Measurements from ENCODE around the gene TSHZ2. TPM values are rescaled to one million over a fixed set of nuclear protein-coding genes. Genes with fewer than 3 reads are reported as not detected.

TSHZ2 gene
- total RNA-seq, 1 donor from 2014 or later: 33.1 TPM

DNA sequence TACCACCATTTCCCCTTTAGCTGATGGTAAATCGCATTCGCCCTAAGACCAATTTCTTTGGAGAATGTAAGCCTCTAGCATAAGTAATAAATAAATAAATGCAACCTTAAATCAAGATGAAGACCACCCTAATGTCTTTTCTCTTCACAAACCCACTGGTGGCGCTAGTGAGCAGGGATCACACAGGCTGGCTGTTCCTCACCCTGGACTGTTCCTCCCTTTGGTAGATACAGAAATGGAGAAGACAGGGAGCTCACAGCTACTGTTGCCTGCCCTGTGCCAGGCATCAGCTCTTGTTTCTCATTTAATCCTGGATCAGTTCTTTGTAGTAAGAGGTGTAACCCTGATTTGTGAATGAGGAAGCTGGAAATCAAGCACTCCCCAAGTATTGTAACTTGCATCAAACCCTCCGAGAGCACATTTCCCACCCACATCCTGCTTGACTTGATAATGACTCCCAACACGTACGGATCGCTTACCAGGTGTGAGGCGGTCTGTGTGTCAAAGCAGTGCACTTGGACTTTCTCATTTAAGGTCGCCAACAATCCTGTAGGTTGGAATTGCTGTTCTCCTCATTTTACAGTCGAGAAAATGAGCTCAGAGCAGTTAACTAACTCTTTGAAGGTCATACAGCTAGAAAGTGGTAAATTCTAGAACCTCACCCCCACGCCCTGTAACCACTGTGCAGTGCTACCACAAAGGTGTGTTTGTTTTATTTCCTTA lies 236.1 kb downstream of the TSHZ2 start:
- DNase-seq (ENCODE audit: low spot score): no peak
- no peak for ATAC-seq
- intact Hi-C loops (cut with DNase I): no loop called here

DNA sequence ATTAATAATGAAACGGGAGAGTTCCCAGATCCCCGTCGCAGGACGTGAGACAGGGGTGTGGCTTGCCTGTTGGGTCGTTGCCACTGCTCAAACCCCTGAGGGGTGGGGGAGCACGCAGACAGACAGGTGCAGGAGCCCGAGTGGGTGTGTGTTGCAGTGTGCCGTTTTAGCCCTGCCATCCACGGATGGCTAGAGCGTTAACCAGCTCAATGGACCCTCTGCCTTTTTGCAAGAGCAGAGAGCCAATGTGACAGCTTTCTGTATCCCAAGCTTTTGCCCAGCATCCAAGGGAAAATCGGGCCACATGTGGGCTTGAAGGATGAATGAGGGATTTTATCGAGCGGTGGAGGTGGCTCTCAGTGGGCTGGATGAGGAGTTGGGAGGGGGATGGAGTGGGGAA lies 237.9 kb downstream of the TSHZ2 start:
- no peak for DNase-seq (ENCODE audit: low spot score)
- intact Hi-C loops (cut with DNase I): no loop called here
- no peak for ATAC-seq

DNA sequence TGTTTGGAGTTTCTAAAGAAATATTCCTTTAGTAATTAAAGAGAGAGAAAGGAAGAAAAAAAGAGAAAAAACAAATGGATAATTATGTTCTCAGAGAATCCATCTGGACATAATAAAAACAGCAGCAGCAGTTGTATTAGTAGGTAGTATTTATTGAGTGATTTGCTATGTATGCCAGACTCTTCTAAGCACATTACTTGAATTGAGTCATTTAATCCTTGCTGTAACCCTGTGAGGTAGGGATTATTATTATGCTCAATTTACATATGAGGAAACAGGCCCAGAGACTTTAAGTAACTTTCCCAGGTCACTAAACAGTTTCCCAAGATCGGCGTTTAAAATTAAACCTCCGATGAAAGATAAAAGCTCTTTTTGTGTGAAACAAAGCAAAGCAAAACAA lies 238.8 kb downstream of the TSHZ2 start:
- intact Hi-C loops (cut with DNase I): no loop called here
- ATAC-seq (no peak), DNase-seq (ENCODE audit: low spot score) (no peak)

DNA sequence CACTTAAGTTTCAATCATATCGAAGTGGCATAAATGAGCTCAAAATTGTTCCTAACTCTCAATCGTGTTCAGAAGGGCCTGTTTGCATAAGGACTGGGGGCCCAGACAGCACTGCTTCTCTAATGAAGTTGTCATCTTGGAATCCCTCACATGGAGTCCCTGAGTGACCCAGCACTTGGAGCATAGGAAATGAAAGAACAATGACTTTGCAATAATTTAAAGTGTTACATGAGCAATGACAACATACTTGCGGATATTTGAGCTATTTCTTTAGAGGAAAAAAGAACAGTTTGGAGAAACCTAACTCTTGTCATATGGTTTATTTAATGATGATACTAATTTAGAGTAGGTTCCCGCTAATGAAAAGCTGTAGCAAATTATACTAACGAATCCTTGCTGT lies 239.9 kb downstream of the TSHZ2 start:
- no peak for DNase-seq (ENCODE audit: low spot score)
- intact Hi-C loops (cut with DNase I): no loop called here
- ATAC-seq: no peak

DNA sequence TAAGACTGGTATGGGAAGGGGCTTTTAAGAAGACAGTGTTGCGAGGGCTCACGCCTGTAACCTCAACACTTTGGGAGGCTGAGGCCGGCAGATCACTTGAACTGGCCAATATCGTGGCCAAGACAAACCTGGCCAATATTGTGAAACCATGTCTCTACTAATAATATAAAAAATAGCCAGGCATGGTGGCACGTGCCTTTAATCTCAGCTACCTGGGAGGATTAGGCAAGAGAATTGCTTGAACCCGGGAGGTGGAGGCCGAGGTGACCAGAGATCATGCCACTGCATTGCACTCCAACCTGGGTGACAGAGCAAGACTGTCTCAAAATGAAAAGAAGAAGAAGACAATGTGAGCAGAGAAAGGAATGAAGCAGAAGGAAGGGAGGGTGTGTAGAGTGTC lies 242.2 kb downstream of the TSHZ2 start:
- ATAC-seq (no peak), DNase-seq (ENCODE audit: low spot score) (no peak)
- intact Hi-C loops (cut with DNase I): no loop called here

DNA sequence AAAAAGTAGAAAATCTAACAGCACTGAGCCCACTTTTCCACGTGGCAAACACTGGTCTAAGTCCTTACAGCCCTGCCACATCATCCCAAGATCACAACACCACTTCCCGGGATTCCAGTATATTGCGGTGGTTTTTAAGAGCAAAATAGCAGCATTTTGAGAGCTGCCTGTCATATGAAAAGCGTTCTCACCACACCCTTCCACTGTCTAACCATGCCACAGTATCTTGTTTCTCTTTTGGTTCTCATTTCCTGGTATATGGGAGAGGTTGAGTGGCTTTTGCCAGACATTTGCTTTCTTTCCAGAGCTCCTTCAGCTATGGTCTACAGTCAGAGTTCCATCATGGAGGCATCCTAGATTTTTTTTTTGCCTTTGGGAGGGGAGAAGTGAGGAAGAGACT lies 243.0 kb downstream of the TSHZ2 start:
- ATAC-seq: no peak
- no peak for DNase-seq (ENCODE audit: low spot score)
- intact Hi-C loops (cut with DNase I): no loop called here

DNA sequence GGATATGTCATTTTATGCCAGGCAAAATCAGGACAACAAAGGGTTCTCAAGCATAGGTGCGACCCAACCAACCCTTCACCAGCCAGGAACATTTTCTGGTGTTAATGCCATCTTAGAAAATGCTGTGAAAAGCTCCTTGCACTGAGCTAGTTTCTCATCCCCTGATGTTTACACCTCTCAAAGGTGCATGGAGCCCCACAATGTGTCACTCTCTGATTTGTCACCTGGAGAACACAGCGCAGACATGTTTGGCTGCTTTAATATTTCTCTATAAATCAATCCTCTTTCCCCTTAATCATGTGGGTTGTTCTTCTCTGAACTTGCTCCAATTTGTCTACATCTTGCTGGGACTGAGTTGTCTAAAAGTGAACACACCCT lies 244.3 kb downstream of the TSHZ2 start:
- intact Hi-C loops (cut with DNase I): no loop called here
- ATAC-seq (no peak), DNase-seq (ENCODE audit: low spot score) (no peak)

DNA sequence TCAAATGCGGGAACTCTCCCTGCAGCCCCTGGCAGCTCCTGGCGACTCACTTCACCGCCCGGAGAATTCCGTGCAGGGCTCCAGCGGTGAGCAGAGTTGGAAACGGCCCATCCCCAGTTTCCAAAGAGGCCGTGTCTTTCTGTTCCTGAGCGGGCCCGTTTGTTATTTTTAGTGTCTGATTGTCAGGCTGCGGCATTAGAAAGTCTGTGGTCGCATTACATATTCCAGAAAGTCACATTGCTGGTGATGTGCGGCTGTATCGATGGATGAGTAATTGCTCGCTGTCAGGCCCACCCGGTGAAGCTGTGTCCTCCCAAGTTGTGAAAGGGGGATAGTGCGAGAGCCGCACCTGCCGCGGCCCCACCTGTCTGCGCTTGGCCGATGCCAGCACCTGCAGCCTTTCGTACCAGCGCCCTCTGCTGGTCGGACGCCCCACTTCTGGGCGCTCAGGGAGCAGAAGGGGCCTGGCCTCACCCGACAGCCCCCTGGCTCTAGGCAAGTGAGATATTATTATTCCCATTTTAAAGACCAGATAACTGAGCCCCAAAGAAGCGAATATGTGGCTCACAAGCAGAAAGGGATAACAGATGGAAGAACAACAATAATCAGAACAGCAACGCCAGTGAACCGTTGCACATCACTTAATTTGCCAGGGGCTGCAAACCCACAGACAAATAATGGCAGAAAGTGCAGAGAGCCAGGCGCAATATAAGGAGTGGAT lies 244.9 kb downstream of the TSHZ2 start:
- peak; percentile 90 for ATAC-seq
- intact Hi-C loops (cut with DNase I): no loop called here
- peak; percentile 85 for DNase-seq (ENCODE audit: low spot score)

DNA sequence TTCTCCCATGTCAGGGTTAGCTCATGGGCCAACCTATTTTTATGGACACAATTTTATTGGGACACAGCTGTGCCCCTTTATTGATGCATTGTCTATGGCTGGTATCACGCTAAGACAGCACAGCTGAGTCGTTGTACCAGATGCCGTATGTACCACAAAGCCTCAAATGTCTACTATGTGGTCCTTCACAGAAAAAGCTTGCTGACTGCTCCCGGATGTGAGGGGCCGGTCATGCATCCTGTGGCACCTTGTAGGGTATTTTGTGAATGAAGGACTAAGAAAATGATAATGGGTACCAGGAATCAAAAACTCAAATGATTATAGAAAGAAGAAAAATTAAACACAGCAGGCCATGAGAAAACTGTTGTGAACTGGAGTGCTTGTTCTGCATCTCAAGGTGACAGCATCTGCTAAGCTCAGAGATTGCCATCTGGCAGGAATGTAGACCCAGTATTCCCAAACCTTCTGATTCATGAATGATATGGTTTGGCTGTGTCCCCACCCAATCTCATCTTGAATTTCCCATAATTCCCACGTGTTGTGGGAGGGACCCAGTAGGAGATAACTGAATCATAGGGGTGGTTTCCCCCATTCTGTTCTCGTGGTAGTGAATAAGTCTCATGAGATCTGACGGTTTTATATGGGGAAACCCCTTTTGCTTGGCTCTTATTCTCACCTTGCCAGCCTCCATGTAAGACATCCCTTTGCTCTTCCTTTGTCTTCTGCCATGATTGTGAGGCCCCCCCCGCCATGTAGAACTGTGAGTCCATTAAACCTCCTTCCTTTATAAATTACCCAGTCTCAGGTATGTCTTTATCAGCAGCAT lies 248.5 kb downstream of the TSHZ2 start:
- no peak for DNase-seq (ENCODE audit: low spot score)
- intact Hi-C loops (cut with DNase I): no loop called here
- no peak for ATAC-seq

DNA sequence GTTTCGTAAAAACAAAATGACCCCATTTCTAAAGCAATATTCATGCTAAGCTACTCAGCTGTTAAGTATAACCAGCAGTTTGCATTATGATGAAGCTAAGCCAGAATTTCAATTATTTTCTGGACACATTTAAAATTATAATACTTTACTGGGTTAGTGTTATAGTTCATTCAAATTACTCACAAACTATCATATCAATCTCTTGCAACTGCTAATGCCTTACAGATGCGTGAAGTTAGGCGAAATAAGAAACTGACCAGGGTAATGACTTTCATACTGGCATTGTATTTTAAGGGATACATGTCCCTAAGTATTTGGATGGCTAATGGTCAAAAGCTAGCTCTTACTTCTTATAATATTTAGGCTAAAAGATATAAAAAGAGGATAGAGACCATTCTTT lies 249.6 kb downstream of the TSHZ2 start:
- ATAC-seq (no peak), DNase-seq (ENCODE audit: low spot score) (no peak)
- intact Hi-C loops (cut with DNase I): no loop called here

DNA sequence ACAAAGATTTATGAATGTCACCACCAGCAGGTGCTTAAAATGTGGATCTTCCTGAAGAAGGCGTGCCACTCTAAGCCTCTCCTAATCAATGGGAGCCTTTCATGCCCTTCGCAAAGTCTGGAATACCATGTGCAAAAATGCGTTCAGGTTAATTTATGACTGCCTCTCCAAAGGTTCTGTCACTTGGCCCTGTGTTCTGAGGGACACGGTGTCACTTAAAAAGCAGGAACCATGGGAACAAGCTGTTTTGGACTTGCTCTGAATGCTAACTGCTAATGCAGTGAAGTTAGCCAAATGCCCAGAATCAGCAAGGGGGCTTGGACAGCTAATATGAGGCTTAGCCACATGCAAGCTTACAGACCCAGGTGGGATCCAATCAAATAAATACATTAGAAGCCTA lies 250.3 kb downstream of the TSHZ2 start:
- DNase-seq (ENCODE audit: low spot score) (no peak), ATAC-seq (no peak)
- intact Hi-C loops (cut with DNase I): no loop called here

DNA sequence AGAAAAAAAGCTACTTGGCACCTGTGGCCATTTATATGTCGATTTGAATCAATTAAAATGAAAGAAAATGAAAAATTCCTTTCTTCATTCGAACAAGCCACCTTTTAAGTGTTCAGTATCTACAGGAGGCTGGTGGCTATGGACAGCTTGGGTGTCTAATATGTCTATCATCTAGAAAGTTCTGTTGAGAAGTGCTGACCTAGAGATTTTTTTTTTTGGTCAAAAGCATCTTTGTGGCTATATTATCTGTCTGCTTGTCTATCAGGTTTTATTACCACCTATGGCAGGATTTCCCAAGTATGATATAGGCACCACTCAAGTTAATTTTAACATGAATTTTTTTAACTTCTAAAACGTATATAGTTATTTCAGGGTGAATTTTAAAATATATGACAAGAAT lies 250.8 kb downstream of the TSHZ2 start:
- ATAC-seq (no peak), DNase-seq (ENCODE audit: low spot score) (no peak)
- intact Hi-C loops (cut with DNase I): no loop called here

DNA sequence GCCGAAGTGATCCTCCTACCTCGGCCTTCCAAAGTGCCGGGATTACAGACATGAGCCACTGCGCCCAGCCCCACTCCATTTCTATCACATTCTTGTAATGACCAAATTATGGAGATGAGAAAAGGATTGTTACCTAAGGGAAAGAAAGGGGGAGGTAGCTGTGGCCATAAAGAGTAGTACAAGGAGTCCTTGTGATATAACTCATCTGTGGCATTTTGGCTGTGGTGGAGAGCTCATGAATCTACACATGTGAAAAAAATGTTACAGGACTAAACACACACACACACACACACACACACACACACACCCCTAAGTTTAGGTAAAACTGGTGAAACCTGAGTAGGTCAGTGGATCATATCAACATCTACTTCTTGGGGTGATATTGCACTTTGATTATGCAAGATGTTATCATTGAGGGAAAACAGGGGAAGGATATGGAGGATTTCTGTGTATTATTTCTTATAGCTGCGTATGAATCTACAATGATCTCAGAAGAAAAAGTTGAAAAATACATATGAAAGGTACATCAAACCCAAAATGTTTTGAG lies 251.5 kb downstream of the TSHZ2 start:
- intact Hi-C loops (cut with DNase I): no loop called here
- DNase-seq (ENCODE audit: low spot score) (no peak), ATAC-seq (no peak)

DNA sequence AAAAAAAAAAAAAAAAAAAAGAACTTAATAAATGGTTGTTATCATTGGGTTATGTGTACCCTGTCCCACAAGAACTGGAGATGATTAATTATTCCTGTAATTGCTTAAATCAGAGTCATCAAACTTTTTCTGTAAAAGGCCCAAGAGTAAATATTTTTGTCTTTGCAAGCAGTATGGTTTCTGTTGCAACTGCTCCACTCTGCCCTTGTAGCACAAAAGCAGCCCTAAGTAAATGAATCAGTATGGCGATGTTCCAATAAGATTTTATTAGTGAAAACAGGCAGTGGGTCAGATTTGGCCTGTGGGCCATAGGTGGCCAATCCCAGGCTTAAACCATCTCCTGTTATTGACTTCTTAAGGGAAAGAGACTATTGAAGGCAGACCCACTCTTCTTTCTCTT lies 252.7 kb downstream of the TSHZ2 start:
- intact Hi-C loops (cut with DNase I): no loop called here
- ATAC-seq (no peak), DNase-seq (ENCODE audit: low spot score) (no peak)

DNA sequence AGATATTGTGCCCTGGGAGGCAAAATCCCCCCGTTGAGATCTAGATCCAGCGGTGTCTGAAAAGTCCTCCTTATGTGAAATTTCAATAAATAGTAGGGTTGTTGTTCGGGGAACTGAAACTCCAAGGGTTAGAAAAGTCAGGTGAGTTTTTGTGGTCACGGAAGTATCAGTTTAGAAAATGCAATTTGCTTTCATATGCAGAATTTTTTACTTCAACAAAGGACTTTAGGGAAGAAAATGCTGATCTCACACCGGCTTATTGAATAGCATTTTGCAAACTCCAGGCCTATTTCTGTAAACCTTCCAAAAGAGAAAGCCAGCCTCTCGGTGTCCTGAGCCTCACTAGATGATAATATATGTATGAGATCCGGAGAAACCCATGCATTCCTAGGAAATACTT lies 254.7 kb downstream of the TSHZ2 start:
- intact Hi-C loops (cut with DNase I): no loop called here
- no peak for ATAC-seq

DNA sequence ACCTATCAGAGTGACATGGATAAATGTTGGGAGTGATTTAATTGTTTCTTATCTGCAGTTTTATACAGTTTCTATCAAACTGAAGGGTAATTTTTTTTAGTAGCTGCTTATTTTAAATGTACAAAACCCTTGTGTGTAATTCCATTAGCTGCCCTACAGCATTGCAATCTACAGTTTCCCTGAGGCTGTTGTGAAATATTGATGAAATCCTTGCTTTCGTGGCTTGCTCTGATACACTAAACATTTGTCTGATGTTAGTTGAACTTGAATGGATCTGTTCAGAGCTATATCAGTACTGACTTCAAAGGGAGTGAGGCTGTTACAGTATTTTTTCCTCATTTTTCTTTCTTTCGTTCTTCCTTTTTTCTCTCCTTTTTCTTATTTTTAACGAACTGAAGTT lies 255.4 kb downstream of the TSHZ2 start:
- no peak for DNase-seq (ENCODE audit: low spot score)
- intact Hi-C loops (cut with DNase I): no loop called here
- no peak for ATAC-seq

More for the DNA sequence above, 254.7 kb downstream of the TSHZ2 start:
- no peak for DNase-seq (ENCODE audit: low spot score)

DNA sequence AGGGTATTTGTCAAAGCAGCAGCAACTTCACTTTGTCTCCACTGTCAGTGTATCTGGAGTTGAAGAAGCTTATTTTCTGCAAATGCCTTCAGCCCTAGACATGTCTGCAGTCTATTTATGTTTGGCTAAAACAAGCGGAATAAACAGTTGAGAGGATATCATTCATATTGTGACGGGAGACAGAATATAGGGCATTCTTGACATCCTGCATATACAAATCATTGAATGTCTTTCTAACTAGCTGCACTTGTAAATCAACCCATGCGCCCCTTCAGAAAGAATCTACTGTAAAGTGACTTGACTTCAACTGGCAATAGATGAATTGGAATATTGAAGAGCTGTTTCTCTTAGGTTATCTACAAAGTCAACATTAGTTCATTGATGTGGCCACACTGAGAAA lies 258.9 kb downstream of the TSHZ2 start:
- DNase-seq (ENCODE audit: low spot score): no peak

DNA sequence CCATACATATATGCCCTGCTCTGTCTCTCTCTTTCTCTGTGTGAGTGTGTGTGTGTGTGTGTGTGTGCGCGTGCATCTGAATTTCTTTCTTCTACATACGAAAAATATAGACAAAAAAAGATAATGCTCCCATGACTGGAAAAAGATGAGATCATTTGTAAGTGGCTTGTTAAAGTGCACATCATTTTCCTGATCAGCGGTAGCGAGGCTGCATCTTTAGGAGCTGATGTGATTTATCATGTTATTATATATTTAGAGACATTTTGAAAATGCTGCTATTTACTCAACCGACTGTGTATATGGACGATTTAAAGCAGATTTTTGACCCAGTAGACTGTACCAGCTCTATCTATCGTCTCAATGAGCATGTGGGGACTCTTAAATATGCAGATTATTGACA lies 265.3 kb downstream of the TSHZ2 start:
- no peak for DNase-seq (ENCODE audit: low spot score)
- ATAC-seq: no peak
- intact Hi-C loops (cut with DNase I): no loop called here

More for the DNA sequence above, 258.9 kb downstream of the TSHZ2 start:
- ATAC-seq: no peak
- intact Hi-C loops (cut with DNase I): no loop called here

DNA sequence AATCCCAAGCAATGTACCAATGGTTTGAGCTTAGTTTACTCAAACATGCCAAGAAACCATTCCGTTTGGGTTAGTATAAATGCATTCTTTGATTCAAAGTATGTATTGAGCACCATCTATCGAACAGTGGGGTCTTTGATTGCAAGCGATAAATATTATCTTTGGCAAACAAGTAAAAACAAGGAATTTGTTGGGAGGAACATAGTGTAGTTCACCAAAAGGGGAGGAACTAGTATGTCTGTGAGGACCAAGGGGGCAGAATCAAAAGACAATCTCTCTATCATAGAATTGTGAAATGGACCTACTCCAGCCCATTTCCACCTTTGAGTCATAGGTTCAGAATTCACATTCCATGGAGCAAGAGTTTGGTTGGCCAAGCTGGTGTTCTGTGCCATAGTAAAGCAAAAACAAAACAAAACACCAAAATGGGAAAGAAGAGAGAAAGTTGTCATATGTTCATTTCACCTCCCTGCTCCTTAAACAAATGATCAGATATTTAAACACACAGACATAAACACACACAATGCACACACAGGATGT lies 266.0 kb downstream of the TSHZ2 start:
- ATAC-seq: no peak
- DNase-seq (ENCODE audit: low spot score): no peak
- intact Hi-C loops (cut with DNase I): no loop called here

DNA sequence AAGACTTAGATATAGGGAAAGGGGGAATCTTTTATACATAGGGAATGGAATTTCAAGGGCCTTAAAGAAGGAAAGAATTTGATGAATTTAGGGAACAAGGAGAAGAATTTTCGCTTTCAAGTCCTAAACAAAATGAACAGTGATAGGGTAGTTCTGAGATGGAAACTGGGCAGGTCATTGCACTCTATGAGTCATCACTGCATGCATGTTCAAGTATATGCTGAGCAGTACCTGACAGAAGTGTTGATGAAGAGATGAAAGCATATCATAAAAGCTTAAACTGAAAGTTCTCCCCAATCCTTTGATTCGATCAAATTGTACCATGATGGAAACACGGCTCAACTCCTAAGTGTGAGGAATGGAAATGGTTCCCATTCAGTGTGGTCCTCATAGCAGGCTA lies 271.0 kb downstream of the TSHZ2 start:
- no peak for DNase-seq (ENCODE audit: low spot score)
- no peak for ATAC-seq
- intact Hi-C loops (cut with DNase I): no loop called here
